Esophagus muscularis mucosa (tissue), 4 donors: ENCODE data around the gene EPAS1.

Experiments used
- EP300 ChIP-seq: sonication (generic); formaldehyde crosslinking; IDR thresholded peaks from one replicate; pipeline ENCODE4 v1.6.1; 2017; ENCODE audit warnings: antibody characterized with exemption
- POLR2A ChIP-seq: fragments of 450-650 bp; IDR thresholded peaks from one replicate; pipeline ENCODE4 v1.6.1; 2017; ENCODE audit warnings: antibody characterized with exemption, moderate library complexity, mild to moderate bottlenecking, low read depth
- POLR2AphosphoS5 ChIP-seq, 2 donors: sonication (generic); formaldehyde crosslinking; IDR thresholded peaks; one replicate each; pipeline ENCODE4 v1.6.1; 2017; ENCODE audit warnings: antibody characterized with exemption in 2 of 2
- TF ChIP-seq, protein P1 (sequence below), 3 experiments: fragments of 200-600 bp in 2 of 3; fragments of 450-650 bp in 1 of 3; sonication (generic) in 2 of 3; IDR thresholded peaks; one replicate each; pipeline ENCODE4 v1.5.1; 2017 to 2019; ENCODE audit warnings: antibody characterized with exemption in 3 of 3, mild to moderate bottlenecking in 2 of 3, moderate library complexity in 1 of 3

- TF ChIP-seq POLR2A = no peak
- TF ChIP-seq, protein P1, sequence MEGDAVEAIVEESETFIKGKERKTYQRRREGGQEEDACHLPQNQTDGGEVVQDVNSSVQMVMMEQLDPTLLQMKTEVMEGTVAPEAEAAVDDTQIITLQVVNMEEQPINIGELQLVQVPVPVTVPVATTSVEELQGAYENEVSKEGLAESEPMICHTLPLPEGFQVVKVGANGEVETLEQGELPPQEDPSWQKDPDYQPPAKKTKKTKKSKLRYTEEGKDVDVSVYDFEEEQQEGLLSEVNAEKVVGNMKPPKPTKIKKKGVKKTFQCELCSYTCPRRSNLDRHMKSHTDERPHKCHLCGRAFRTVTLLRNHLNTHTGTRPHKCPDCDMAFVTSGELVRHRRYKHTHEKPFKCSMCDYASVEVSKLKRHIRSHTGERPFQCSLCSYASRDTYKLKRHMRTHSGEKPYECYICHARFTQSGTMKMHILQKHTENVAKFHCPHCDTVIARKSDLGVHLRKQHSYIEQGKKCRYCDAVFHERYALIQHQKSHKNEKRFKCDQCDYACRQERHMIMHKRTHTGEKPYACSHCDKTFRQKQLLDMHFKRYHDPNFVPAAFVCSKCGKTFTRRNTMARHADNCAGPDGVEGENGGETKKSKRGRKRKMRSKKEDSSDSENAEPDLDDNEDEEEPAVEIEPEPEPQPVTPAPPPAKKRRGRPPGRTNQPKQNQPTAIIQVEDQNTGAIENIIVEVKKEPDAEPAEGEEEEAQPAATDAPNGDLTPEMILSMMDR (IDR thresholded peaks at IDR 0.05) = no peak
- TF ChIP-seq POLR2AphosphoS5 (IDR thresholded peaks at IDR 0.05) = no peak
- no peak for TF ChIP-seq EP300
Observed at GRCh38 chr2:46360303-46360702, 63.1 kb downstream of the EPAS1 start.
